GM18873 (cell line): ENCODE results near the gene GRIP2.

Experiments used
- ATAC-seq: cut with Tn5 transposase; IDR thresholded peaks from one replicate; pipeline ENCODE4 v1.9.1; 2021; ENCODE audit warnings: mild to moderate bottlenecking, moderate library complexity, moderate number of reproducible peaks; ENCODE audit not compliant: unreplicated experiment, low FRiP score

Gene GRIP2

DNA sequence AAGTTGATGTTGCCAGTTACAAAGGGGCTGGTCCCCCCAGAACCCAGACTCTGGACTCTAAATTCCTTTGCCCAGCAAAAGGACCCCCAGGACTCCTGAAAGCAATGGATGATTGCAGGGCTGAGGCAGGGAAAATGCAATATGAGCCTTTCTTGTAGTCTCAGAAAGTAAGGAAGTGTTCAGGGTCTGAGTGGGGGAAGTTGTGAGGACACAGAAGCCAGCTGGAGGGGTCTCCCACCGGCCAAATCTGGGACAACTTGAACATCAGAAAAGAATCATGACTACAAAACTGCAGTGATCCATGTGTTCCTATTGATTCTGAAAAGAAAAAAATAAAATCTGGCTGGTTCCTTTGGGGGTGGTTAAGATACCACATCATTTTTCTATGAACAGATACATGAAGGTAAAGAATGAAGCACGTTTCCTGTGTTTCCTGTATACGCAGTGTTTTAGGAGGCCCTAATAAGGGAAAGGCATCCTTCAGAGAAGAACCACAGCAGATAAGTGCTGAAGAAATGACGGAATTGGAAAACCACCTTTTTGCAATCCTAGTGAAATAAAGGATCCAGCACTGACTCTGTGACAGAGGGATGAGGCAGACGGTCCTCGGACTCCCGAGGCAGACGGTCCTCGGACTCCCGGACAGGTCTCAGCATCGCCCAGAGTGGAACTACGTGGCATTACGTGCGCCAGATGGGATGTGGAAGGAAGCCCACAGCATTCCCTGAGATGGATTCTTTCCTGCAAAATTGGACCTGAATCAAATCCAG is 22.2 kb upstream of the GRIP2 start:
- no peak for ATAC-seq

DNA sequence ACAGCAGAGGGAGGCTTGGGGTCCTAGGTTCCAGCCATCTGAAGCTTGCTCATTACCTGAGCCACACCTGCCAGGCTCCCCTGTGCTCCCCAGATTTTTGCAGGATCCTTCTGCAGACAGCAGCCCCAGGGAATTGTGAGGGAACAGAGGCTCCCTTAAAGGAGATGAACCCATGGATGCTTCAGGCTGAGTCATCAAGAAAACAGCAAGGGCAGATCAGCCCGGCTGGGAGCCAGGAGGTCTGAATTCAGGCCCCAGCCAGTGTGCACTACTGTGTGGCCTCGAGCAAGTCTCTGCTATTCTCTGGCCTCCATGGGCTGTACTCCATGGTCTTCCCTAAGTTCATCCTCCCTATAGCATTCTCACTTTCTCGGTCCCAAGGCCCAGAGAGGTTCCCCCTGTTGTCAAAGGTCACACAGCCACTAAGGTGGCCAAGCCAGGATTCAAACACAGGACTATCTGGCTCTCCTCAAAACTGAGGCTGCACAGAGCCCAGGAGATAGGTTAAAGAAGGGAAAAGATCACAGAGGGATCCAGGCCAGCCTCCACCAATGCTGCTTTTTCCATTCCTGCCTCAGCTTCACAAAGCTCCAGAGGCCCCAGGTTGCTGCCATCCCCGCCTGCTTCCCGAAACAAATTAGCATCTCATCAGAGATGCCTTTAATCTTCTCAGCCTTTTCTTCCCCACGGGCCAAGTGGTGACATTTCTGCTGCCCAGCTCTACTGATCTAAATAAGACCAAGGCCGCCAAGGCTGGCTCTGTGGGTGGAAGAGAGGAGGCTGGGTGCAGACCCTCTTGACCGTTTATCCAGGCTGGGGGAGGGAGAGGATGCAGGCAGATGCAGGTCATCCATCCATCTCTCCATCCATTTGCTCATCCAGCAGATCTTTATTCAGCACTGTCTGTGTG is 21.2 kb upstream of the GRIP2 start:
- ATAC-seq, result no peak

DNA sequence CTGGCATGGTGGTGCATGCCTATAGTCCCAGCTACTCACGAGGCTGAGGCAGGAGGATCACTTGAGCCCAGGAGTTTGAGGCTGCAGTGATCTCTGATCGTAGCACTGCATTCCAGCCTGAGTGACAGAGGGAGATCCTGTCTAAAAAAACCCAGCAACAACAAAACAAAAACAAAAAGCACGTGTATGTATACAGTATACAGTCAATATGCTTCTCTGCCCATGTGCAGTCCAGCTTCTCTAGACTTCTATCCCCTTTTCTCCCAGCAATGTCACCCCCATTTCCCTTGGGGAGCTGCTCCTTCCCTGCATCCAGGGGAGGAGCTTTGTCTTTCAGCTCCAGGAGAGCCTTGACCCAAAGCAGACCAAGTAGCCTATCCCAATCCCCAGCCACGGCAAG is 20.0 kb upstream of the GRIP2 start:
- no peak for ATAC-seq

DNA sequence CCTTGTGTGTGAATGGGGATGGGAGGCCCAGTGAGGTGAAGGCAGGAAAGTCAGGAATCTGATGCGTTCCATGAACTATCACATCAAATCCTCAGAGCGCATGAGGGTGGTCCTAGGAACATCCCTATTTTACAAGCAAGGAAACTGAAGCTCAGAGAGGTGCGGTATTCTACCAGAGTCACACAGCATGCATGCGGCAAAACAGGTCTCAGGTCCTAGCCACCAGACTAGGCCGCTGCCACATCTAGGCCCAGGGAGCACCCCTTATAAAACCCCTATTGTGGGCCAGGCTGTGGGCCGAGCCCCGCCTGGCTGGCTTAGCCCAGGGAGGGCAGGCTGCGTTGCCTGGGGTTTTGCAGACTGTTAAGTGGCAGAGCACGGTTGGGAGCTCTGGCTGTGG is 17.9 kb upstream of the GRIP2 start:
- ATAC-seq, result no peak

DNA sequence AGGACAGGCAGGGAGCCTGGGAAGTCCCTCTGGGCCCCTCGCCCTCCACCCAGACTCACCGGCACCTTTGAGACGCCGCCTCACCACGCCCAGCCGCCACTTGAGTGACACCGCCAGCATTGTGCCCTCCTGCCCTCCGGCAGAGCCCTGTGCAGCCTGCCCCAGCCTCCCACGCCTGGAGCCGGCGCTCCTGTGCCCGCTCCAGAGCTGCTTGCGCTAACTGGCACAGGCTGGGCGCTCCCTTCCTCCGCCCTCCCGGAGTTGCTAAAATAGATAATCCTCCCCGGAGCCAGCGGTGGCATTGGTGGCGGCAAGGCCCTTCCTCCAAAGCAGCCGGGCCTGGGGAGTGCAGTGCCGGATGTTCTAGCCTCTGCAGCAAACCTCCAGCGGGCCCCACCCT is 15.7 kb upstream of the GRIP2 start:
- ATAC-seq, result no peak

DNA sequence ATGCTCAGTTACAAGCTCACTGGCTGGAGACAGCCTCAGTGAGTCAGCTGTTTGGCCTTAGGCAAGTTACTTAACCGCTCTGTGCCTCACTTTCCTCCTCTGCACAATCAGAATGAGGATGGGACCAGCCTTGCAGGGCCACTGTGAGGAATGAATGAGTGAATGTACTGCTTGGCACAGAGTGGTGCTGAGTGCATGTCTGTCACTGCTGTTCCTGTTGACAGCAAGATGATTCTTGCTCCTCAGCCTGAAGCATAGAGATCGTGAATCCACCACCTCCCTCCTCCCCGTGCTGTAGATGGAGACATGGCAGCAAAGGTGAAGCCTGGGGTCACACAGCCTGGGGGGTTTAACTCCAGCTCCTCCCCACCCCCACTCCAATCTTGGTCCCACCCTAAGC is 14.6 kb upstream of the GRIP2 start:
- ATAC-seq, result no peak

DNA sequence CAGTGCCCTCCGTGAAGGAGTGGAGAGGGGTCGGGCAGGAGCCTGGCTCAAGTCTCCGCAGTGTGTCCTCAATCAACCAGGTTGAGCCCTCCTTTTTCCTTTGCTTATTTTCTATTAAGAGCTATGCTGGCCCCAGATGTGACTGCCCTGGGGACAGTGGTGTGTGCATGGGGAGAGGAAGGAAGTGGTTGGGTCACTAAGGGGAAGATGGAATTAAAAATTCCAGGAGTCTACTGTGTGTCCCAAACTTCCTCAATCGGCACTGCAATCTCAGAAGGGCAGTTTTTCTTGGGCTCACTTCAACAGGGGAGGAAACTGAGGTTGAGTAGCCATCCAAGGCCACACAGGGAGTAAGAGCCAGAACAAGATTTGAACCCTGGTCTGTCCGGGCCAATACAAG is 13.7 kb upstream of the GRIP2 start:
- no peak for ATAC-seq

DNA sequence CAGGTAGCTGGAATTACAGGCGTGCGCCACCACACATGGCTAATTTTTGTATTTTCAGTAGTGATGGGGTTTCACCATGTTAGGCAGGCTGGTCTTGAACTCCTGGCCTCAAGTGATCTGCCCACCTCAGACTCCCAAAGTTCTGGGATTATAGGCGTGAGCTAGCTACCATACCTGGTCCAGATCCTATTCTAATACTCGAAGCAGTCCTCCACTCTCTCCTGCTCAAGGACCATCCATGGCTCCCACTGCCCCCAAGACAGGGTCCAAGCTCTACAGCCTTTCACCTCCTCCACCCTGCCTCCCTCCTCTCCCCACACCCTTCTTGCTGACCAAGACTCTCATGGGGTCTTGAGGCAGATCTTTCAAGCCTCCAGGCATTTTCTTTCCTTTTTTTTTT is 12.6 kb upstream of the GRIP2 start:
- ATAC-seq, result no peak

DNA sequence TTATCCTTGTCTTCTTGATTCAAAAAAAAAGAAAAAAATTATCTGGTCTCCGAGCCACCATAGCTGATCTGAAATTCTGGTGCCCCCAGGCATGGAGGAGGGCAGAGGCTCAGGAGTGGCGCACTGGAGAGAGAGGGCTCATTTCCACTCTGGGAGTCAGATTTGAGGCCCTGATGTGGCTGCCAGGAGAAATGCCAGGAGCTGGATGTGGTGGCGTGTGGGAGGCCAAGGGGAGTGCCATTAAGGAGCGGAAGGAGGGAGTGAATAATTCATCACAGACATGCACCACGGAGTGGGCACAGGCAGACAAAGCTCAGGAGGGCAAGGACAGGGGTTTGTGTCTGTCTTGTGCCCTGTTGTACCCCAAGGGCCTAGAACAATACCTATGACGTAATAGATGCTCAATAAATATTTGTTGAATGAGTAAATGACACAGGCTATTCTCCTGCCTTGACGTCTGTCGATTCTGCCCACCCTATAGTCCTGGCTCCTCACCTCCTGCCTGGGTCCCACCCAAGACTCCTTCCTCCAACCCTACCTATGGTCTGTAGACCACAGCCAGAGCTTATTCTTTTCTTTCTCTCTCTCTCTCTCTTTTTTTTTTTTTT is 12.0 kb upstream of the GRIP2 start:
- no peak for ATAC-seq

DNA sequence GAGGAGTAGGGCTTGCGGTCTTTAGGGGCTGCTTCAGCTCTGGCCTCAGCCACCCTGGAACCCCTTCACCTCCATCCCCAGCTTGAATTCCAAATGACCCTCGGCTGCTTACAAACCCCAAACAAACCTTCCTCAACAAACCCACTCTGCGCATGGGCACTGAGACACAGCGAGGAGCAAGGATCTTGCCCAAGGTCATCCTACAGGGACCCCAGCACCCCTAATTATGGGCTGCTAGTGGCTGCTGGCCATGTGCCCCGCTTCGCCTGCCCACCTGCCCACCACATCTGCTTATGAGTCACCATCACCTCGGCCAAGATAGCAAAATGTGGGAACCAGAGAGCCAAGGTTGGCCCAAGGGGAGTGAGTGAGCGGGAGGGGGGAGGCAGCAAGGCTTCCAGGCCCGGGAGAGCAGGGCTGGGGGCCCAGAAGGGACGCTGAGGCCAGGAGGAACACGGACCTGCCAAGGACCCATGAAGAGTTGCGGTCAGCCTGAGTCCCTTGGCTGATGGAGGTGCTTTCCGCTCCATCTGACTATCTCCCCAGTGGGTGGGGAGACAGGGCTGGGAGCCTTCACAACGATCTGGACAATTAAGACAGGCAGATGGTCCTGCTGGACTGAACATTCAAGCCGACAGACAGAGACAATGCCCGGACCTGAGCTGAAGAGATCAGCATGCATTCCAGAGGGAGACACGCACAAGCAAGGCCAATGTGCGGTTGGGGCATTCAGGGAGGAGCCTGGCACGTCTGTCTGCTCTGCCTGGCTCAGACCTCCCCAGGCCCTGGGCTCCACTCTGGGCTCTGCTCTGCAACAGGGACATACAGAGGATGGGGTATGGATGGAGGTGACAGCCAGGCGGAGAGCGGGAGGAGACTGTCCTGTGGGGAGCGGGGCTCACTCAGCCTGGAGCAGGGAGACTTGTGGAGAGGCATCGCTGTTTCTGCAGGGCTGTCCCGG is 10.8 kb upstream of the GRIP2 start:
- ATAC-seq, result no peak

DNA sequence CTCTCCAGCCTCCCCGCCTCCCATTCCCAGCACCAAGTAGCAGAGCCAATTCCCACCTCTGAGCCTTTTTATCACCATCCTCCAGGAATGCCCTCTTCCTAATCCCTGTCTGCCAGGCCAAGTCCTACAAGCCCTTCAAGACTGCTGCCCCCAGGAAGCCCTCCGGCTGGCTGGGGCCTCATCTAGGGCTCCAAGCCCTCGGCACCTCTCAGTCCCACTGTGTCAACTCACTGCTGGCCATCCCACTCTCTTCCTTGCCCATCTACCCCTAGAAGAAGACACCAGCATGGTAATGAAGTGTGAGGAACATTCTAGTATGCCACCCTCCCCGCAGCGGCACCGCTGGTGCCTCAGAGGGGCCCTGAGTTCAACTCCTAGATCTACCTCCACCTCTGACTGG is 10.0 kb upstream of the GRIP2 start:
- ATAC-seq, result no peak

DNA sequence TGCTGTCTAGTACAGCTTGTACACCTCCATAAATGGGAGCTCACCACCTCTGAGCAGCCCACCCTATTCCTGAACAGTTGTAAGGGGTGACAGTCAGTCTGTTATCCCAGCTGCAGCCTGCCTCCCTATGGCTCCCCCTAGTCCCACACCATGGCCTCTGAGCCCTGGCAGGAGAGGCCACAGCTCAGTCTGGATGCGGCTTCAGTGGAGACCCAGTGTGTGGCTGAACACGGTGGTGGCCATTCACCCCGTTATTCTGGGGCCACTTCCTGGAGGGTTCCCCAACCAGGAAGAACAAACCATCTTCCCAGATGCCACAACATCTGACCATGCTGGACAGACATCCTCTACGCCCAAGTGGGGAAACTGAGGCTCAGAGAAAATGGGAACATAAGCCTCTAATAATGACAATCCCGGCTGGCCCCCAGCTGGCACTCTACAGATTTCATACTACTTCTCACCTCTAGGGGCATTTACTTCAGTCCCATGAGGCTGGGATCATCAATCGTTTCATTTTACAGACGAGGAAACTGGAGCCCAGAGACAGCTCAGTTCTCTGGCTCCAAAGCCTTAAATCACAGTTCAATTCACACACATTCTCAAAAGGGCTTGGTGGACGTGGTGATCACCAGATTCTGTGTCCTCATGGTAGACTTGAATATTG is 9.2 kb upstream of the GRIP2 start:
- no peak for ATAC-seq

DNA sequence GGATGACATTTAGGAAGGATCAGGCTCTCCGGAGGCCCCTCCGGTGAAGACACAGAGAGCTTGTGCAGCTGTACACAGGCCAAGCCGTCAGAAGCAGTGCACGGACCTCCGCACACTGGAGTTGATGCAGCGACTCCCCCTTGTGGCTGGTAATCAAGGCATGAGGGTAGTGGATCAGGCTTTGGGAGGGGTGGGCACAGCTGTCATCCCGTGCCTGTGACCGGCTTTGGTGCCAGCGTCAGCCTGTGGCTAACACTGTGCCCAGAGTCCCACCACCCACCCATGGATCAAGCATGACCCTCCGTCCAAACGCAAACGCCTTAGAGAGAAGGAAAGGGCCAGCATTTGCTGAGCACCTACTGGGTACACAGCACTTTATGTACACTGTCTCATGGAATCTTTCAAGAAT is 8.2 kb upstream of the GRIP2 start:
- no peak for ATAC-seq

DNA sequence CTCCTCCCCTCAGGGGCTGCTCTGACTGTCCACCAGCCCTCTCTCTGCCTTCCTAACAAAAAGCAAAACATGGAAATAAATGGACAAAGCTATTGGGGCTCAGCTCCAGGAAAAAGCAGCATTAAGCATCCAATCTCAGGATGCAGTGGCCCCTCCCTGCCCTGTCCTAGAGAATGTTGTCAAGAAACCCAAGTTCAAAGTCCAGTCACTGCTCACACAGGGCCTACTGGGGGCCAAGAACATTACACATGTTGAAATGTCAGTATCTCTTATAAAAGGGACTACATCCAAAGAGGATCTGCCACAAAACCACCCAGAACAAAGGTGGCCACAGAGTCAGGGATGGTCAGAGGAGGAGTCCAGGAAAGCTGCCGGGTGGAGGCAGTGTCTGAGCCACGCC is 7.6 kb upstream of the GRIP2 start:
- no peak for ATAC-seq

DNA sequence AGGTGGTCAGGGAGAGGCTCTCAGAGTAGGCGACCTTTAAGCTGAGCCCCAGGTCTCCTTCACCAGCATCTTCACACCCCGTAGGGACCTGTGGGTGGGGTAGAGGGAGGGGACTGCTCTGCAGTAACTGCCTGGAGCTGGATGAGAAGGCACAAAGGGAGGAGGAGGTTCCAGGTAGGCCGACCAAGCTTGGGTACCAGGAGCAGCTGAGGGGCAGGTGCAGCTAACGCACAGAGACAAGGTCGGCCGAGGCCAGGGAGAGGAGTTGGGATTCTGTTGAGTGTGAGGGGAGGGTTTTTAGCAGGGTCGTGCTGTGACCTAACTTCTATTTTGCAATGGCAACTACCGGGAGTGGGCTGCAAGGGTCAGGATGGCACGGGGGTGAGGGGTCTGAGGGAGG is 5.9 kb upstream of the GRIP2 start:
- ATAC-seq, result no peak

DNA sequence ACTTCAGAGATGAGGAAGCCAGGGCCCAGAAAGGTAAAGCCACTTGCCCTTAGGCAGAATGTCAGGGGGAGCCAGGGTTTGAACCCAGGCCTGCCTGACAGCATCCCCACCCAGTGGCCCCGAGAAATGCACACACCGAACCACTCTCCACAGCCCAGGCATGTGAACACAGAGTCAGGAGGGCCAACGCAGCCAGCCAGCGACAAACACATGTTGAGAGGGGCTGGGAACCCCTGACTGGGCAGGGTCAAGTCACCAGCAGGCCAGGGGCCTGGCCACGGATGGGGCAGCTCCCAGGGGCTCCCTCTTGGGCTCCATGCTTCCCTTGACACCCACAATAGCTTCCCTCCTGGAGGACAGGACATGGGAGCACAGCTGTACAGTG is 5.1 kb upstream of the GRIP2 start:
- no peak for ATAC-seq

DNA sequence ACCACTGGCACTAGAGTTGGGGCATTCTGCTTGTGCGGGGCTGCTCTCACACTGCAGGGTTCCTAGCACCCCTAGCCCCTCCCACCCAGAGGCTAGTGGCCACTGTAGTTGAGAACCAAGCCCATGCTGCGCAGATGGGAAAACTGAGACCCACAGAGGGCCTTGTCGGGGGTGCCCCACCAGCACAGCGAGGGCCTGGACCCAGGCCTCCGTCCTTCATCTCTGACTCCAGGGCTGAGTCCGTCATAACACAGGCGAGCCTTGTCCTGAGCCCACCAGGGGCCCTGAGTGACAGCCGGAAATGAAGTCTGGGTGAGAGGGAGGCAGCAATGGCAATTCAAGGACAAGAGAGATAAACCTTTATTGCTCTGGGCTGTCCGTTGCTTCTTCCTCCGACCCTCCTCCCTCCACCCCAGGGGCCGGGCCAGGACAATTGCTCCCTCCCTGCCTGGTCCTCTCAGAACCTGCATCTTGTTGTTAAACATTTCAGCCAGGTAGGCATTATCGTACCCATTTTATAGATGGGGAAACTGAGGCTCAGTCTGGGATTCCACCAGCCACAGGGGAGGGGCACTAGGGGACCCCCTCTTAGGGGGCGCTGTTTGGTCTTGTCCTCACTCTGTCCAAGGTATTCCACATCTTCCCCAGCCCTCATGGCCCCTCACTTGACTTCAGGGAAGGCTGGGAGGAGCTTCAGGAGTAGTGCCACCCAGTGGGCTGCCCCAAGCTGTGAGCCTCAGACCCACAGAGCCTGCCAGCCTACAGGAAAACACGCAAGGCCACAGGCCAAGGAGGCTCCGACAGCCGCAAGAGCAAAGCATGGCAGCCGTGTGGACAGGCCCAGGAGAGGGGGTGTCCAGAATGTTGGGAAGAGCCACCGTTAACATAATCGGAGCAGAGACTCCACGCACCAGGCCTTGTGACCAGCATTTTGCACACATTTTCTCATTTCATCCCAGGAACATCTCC is 4.4 kb upstream of the GRIP2 start:
- ATAC-seq, result no peak

DNA sequence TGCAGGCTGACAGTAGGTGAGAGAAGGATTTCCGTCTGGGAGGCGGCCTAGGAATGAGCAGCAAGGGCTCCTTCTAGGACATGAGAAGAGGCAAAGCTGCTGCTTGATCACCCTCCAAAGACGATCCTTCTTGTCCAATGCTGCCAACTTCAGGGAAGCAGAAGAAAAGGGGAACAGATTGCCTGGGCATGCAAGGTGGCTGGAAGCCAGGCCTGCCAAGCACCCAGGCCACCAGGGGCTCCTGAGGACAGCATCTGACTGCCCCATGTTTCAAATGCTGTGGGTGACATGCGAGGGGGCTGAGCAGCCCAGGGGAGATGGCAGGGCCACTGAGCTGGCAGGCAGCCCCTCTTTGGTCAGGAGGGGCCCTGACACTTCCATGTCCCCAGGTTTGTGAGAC is 3.3 kb upstream of the GRIP2 start:
- no peak for ATAC-seq

DNA sequence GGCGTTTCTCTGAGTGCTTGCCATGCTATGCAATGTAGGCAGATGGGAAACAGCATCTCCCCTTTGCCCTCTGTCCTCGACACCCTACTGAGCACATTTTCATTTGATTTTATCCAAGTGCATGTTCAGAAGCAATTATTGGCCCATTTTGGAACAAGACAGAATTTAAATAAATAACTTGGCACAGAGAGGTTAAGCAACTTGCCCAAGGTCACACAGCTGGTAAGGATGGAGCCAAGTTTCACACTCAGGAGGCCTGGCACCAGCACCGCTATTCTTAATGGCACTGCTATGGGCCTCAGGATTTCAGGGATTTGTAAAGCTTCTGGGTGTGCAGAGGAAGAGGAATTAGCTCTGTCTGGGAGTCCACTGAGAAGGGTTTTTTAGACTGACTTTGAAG is 2.5 kb upstream of the GRIP2 start:
- ATAC-seq, result no peak
